GM21723 (cell line): ENCODE data around the gene CYP19A1.
A peak's percentile ranks its signal among the peaks of the same experiment; 100 is the strongest.

Experiments used
- ATAC-seq: cut with Tn5 transposase; IDR thresholded peaks from one replicate; pipeline ENCODE4 v1.9.1; 2021; ENCODE audit warnings: mild to moderate bottlenecking, moderate library complexity; ENCODE audit not compliant: unreplicated experiment

Gene CYP19A1

GRCh38 chr15:51226576-51227210, 111.7 kb downstream of the CYP19A1 start:
- ATAC-seq, result no peak

GRCh38 chr15:51224428-51224827, 114.0 kb downstream of the CYP19A1 start:
- no peak for ATAC-seq

- no peak for ATAC-seq
Observed at GRCh38 chr15:51223771-51224229, 114.6 kb downstream of the CYP19A1 start.

GRCh38 chr15:51218299-51218938, 120.0 kb downstream of the CYP19A1 start:
- no peak for ATAC-seq

- ATAC-seq, result no peak
Observed at GRCh38 chr15:51212909-51213308, 125.5 kb downstream of the CYP19A1 start.

- ATAC-seq, result no peak
Observed at GRCh38 chr15:51212239-51212638, 126.2 kb downstream of the CYP19A1 start.

GRCh38 chr15:51205050-51205975, 133.1 kb downstream of the CYP19A1 start:
- no peak for ATAC-seq

- ATAC-seq, result no peak
Observed at GRCh38 chr15:51203797-51204196, 134.6 kb downstream of the CYP19A1 start.

GRCh38 chr15:51202783-51203182, 135.6 kb downstream of the CYP19A1 start:
- ATAC-seq, result no peak

- no peak for ATAC-seq
Observed at GRCh38 chr15:51201581-51201980, 136.8 kb downstream of the CYP19A1 start.

GRCh38 chr15:51200792-51201191, 137.6 kb downstream of the CYP19A1 start:
- ATAC-seq, result no peak

GRCh38 chr15:51199541-51199940, 138.9 kb downstream of the CYP19A1 start:
- no peak for ATAC-seq

GRCh38 chr15:51198701-51199232, 139.6 kb downstream of the CYP19A1 start:
- no peak for ATAC-seq

- no peak for ATAC-seq
Observed at GRCh38 chr15:51195459-51195858, 142.9 kb downstream of the CYP19A1 start.

- no peak for ATAC-seq
Observed at GRCh38 chr15:51193979-51194378, 144.4 kb downstream of the CYP19A1 start.

GRCh38 chr15:51193526-51193925, 144.9 kb downstream of the CYP19A1 start:
- ATAC-seq, result no peak

- peak; percentile 67 for ATAC-seq
Observed at GRCh38 chr15:51192521-51193280, 145.7 kb downstream of the CYP19A1 start.

- ATAC-seq, result no peak
Observed at GRCh38 chr15:51191766-51192165, 146.6 kb downstream of the CYP19A1 start.

- ATAC-seq, result no peak
Observed at GRCh38 chr15:51191072-51191670, 147.2 kb downstream of the CYP19A1 start.

- ATAC-seq, result no peak
Observed at GRCh38 chr15:51190424-51191068, 147.8 kb downstream of the CYP19A1 start.
